Frontal cortex (tissue), 4 donors: ENCODE results near the gene SPINK8. TPM values are rescaled to one million over a fixed set of nuclear protein-coding genes. Genes with fewer than 3 reads are reported as not detected.
"Not testable (repeated sequence)": the region's sequence is repeated elsewhere in the genome, so short reads cannot be mapped to it uniquely, and the experiment has no call there.

Experiments
- DNase-seq, 2 donors: peaks; one replicate each; pipeline ENCODE4 v3.0.0; 2012; ENCODE audit warnings: low spot score in 2 of 2
- FAIRE-seq: peaks from 2 replicates; lab custom pipeline; 2012; peaks lifted over from hg19 to GRCh38; lab: Jason Lieb, UNC
- total RNA-seq: library from RNA; depleted of rRNA; stranded (reverse); fragments of >200 nt; gene quantifications from one replicate; pipeline ENCODE4 v1.2.3, GENCODE V29; 2014
- donor health status: control.
- donor health status: control.
- donor health status: control.

SPINK8 gene
- total RNA-seq, 1 donor from 2014 or later: not detected

- no peak for DNase-seq
- no peak for FAIRE-seq
Observed at GRCh38 chr3:48334605-48335004, 1.1 kb upstream of the SPINK8 start.

GRCh38 chr3:48331706-48332435 is 1.6 kb downstream of the SPINK8 start:
- not testable (repeated sequence) for FAIRE-seq, DNase-seq

GRCh38 chr3:48320996-48321395 is 12.5 kb downstream of the SPINK8 start:
- no peak for FAIRE-seq
- DNase-seq: no peak

GRCh38 chr3:48318713-48319468 is 14.6 kb downstream of the SPINK8 start:
- FAIRE-seq: no peak

GRCh38 chr3:48314542-48314941 is 18.9 kb downstream of the SPINK8 start:
- no peak for FAIRE-seq
- no peak for DNase-seq

More at GRCh38 chr3:48318713-48319468, 14.6 kb downstream of the SPINK8 start:
- DNase-seq: no peak

- no peak for FAIRE-seq
- DNase-seq: no peak
Observed at GRCh38 chr3:48306860-48307530, 26.5 kb downstream of the SPINK8 start.

GRCh38 chr3:48306290-48306689 is 27.2 kb downstream of the SPINK8 start:
- FAIRE-seq (no peak), DNase-seq (no peak)

- DNase-seq (no peak), FAIRE-seq (no peak)
Observed at GRCh38 chr3:48305396-48305795, 28.1 kb downstream of the SPINK8 start.

- no peak for FAIRE-seq
- DNase-seq: no peak
Observed at GRCh38 chr3:48303021-48303420, 30.4 kb downstream of the SPINK8 start.

- DNase-seq (peak; percentile 13 to 35), FAIRE-seq (no peak)
Observed at GRCh38 chr3:48301800-48302166, 31.7 kb downstream of the SPINK8 start.

- DNase-seq (peak; percentile 83 to 84), FAIRE-seq (no peak)
Observed at GRCh38 chr3:48301020-48301799, 32.3 kb downstream of the SPINK8 start, which contains the start of gene NME6. Gene NME6 (minus strand): TSS chr3:48301367.

GRCh38 chr3:48299746-48300712 is 33.4 kb downstream of the SPINK8 start:
- FAIRE-seq (no peak), DNase-seq (no peak)

- DNase-seq: no peak
- FAIRE-seq: no peak
Observed at GRCh38 chr3:48297111-48297810, 36.2 kb downstream of the SPINK8 start.

- FAIRE-seq: no peak
- DNase-seq: no peak
Observed at GRCh38 chr3:48296699-48297098, 36.8 kb downstream of the SPINK8 start.

GRCh38 chr3:48294611-48295263 is 38.7 kb downstream of the SPINK8 start:
- FAIRE-seq (no peak), DNase-seq (no peak)

GRCh38 chr3:48289659-48290058 is 43.8 kb downstream of the SPINK8 start:
- FAIRE-seq (no peak), DNase-seq (no peak)

- DNase-seq (no peak), FAIRE-seq (no peak)
Observed at GRCh38 chr3:48287034-48287433, 46.4 kb downstream of the SPINK8 start.

GRCh38 chr3:48286308-48286707 is 47.2 kb downstream of the SPINK8 start:
- DNase-seq: no peak
- no peak for FAIRE-seq
